ENCODE data around the gene NCKAP5. TPM values are rescaled to one million over a fixed set of nuclear protein-coding genes. Genes with fewer than 3 reads are reported as not detected.

The NCKAP5 gene
- total and polyA plus RNA-seq, 7 experiments from 2014 or later: 0.12 TPM; not detected in 6

DNA sequence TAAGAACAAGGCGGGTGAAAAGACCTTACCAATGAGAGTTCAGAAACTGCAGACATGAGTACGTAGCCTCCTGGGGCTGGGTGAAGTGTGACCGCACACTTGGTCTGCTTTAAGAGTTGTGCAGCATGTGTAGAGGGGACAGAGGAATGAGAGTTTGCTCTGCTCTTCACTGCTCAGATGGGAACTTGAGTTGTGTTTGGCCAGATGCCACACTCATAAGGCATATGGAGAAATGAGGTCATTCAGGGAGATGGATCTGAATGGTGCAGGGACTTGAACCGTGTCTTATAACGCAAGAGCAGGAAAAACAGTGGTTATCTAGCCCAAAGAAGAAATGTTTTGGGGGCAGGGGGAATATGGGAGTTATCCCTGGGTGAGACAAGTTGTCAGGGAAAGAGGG lies 624.4 kb downstream of the NCKAP5 start:
- ChIA-PET CTCF (no interaction called here), POLR2A (no interaction called here)
- H3K27me3 ChIP-seq (ENCODE audit: control insufficient read depth in 2 of 2, insufficient read depth in 2 of 2, low read length in 2 of 2): no peaks in the 10 kb centered on the region
- DNase-seq: no peak
- H3K27ac ChIP-seq (ENCODE audit: low read depth, low read length): no peak overlapping the region
- intact Hi-C loops (cut with micrococcal nuclease): no loop called here
- H3K4me3 Mint-ChIP-seq: no peak overlapping the region
- no peak for ATAC-seq
- H3K9me3 ChIP-seq (ENCODE audit: control insufficient read depth in 2 of 3, low read length in 3 of 3): no peaks in the 10 kb centered on the region
- no peaks in the 10 kb centered on the region for H3K4me1 Mint-ChIP-seq
- H3K4me3 ChIP-seq (ENCODE audit: low read length): no peak overlapping the region
- no peaks in the 10 kb centered on the region for H3K36me3 Mint-ChIP-seq
- no peak overlapping the region for H3K27ac Mint-ChIP-seq
- peaks cover 0 to 17% (median 1%) of the 10 kb centered on the region in 11 donors for H3K9me3 Mint-ChIP-seq
- H3K27me3 Mint-ChIP-seq: peaks cover 0 to 2% (median 0%) of the 10 kb centered on the region in 5 donors
- H3K36me3 ChIP-seq (ENCODE audit: control insufficient read depth in 2 of 3, insufficient read depth in 3 of 3, low read length in 3 of 3): no peaks in the 10 kb centered on the region
- no peaks in the 10 kb centered on the region for H3K4me1 ChIP-seq (ENCODE audit: control insufficient read depth in 2 of 2, insufficient read depth in 2 of 2, low read length in 2 of 2)

DNA sequence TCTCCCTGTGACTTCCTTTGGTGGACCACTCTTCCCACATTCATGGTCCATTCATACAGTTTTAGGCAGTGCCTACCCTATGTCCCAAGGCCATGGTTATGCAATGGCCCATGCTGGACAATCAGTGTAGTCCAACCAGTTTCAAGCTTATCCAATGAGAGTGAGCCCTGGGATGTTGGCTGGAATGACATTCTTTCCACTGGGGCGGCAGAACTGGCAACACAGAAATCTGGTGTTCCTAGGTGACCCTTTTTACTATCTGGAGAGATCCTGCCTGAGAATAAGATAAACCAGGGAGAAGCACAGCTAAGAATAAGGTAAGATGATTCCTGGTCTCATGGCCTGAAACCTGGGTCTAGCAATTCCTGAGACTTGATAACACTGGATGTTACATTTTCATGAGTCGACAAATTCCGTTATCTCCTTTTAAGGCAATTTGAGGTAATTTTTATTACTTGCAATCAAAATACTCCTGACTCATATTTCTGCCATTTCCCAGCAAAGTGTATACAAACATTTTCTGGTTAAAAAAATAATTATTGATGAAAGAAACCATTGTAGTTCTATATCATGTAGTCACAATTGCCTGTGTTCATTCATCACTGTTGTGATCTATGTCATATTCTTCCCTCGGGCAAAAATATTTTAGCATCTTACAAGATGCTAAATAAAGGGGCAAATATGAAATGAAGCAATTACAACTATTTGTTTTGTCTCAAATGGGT lies 626.8 kb downstream of the NCKAP5 start:
- peaks cover 0 to 2% of the 10 kb centered on the region in 2 donors for H3K27me3 ChIP-seq (ENCODE audit: control insufficient read depth in 2 of 2, insufficient read depth in 2 of 2, low read length in 2 of 2)
- no peak overlapping the region for H3K4me3 Mint-ChIP-seq
- H3K27ac ChIP-seq (ENCODE audit: low read depth, low read length): no peak overlapping the region
- no peak for ATAC-seq
- no peaks in the 10 kb centered on the region for H3K4me1 ChIP-seq (ENCODE audit: control insufficient read depth in 2 of 2, insufficient read depth in 2 of 2, low read length in 2 of 2)
- H3K36me3 Mint-ChIP-seq: no peaks in the 10 kb centered on the region
- POLR2A ChIA-PET: no interaction called here
- H3K9me3 Mint-ChIP-seq: peaks cover 0 to 15% (median 4%) of the 10 kb centered on the region in 11 donors
- intact Hi-C loops (cut with micrococcal nuclease): no loop called here
- no peaks in the 10 kb centered on the region for H3K36me3 ChIP-seq (ENCODE audit: control insufficient read depth in 2 of 3, insufficient read depth in 3 of 3, low read length in 3 of 3)
- CTCF ChIA-PET: no interaction called here
- no peak overlapping the region for H3K4me3 ChIP-seq (ENCODE audit: low read length)
- H3K4me1 Mint-ChIP-seq: no peaks in the 10 kb centered on the region
- H3K9me3 ChIP-seq (ENCODE audit: control insufficient read depth in 2 of 3, low read length in 3 of 3): no peaks in the 10 kb centered on the region
- DNase-seq: no peak
- H3K27ac Mint-ChIP-seq: no peak overlapping the region
- no peaks in the 10 kb centered on the region for H3K27me3 Mint-ChIP-seq

DNA sequence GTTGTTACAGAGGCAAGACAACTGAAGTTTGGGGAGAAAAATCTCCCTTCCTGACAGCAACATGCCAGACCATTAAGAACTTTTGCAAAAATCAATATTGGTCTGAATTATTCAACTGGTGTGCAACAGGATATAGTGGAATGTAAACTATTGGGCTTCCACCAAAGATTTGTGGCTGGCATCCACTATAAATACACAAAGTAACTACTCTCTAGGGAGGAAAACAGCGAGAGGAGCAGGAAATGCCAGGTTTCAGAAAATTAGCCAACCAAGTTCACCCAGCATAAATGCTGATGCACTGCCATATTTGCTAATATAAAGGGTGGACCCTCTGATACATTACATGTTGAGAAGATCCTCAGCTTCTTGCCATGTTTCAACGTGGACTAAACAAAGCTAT lies 630.6 kb downstream of the NCKAP5 start:
- H3K27me3 ChIP-seq (ENCODE audit: control insufficient read depth in 2 of 2, insufficient read depth in 2 of 2, low read length in 2 of 2): peaks cover 0 to 3% of the 10 kb centered on the region in 2 donors
- no peaks in the 10 kb centered on the region for H3K27me3 Mint-ChIP-seq
- POLR2A ChIA-PET: no interaction called here
- no peak overlapping the region for H3K4me3 Mint-ChIP-seq
- H3K4me1 Mint-ChIP-seq: no peaks in the 10 kb centered on the region
- no peak for DNase-seq
- H3K4me3 ChIP-seq (ENCODE audit: low read length): no peak overlapping the region
- H3K36me3 Mint-ChIP-seq: peaks cover 0 to 7% (median 0%) of the 10 kb centered on the region in 5 donors
- H3K27ac Mint-ChIP-seq: no peak overlapping the region
- CTCF ChIA-PET: no interaction called here
- H3K9me3 Mint-ChIP-seq: peaks cover 0 to 12% (median 3%) of the 10 kb centered on the region in 11 donors
- H3K9me3 ChIP-seq (ENCODE audit: control insufficient read depth in 2 of 3, low read length in 3 of 3): no peaks in the 10 kb centered on the region
- intact Hi-C loops (cut with micrococcal nuclease): no loop called here
- H3K4me1 ChIP-seq (ENCODE audit: control insufficient read depth in 2 of 2, insufficient read depth in 2 of 2, low read length in 2 of 2): no peaks in the 10 kb centered on the region
- ATAC-seq: no peak
- H3K27ac ChIP-seq (ENCODE audit: low read depth, low read length): no peak overlapping the region
- H3K36me3 ChIP-seq (ENCODE audit: control insufficient read depth in 2 of 3, insufficient read depth in 3 of 3, low read length in 3 of 3): no peaks in the 10 kb centered on the region

DNA sequence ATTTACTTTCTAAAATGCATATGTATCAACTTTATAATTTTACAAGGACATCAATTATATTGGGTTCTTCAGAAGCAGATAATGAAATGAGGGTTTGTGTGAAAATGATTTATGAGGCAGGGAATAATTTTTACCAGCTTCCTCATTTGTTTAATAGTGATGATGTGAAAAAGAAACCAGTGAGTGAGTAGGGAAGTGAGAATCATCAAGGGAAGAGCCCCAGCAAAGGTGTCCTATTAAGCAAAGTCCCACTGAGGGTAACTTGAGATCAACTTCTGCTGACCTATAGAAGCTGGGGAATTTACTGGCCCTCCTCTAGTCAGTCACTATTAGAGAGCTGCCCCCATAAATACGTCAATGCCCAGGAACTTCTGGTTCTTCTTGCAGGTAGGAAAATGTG lies 631.5 kb downstream of the NCKAP5 start:
- Mint-ChIP-seq H3K27ac (no peak overlapping the region), H3K36me3 (peaks cover 0 to 7% (median 0%) of the 10 kb centered on the region in 5 donors), H3K4me3 (no peak overlapping the region), H3K9me3 (peaks cover 0 to 12% (median 3%) of the 10 kb centered on the region in 11 donors), H3K4me1 (no peaks in the 10 kb centered on the region), H3K27me3 (no peaks in the 10 kb centered on the region)
- Histone ChIP-seq H3K4me3 (ENCODE audit: low read length) (no peak overlapping the region), H3K36me3 (ENCODE audit: control insufficient read depth in 2 of 3, insufficient read depth in 3 of 3, low read length in 3 of 3) (no peaks in the 10 kb centered on the region), H3K4me1 (ENCODE audit: control insufficient read depth in 2 of 2, insufficient read depth in 2 of 2, low read length in 2 of 2) (no peaks in the 10 kb centered on the region), H3K27me3 (ENCODE audit: control insufficient read depth in 2 of 2, insufficient read depth in 2 of 2, low read length in 2 of 2) (peaks cover 0 to 3% of the 10 kb centered on the region in 2 donors), H3K9me3 (ENCODE audit: control insufficient read depth in 2 of 3, low read length in 3 of 3) (no peaks in the 10 kb centered on the region), H3K27ac (ENCODE audit: low read depth, low read length) (no peak overlapping the region)
- ATAC-seq (no peak), DNase-seq (no peak)
- POLR2A ChIA-PET: no interaction called here
- intact Hi-C loops (cut with micrococcal nuclease): no loop called here
- CTCF ChIA-PET: no interaction called here

DNA sequence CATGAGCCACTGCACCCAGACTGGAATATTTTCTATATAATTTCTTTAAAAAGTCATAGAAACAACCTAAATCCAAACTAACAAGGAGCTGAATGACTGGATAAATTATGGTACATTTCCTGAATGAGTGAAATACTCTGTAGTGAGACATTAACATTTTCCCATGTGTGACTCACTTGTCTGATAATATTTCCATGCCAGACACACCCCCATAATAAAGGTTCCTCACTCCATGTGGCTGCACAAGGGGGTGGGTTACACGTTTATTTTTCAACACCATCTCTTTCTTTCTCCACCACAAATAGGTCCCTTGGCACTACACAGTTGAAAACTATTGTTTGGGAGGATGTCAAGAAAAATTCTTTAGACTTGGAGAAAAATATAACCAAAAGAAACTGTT lies 632.0 kb downstream of the NCKAP5 start:
- Mint-ChIP-seq H3K27me3 (no peaks in the 10 kb centered on the region), H3K9me3 (peaks cover 0 to 12% (median 3%) of the 10 kb centered on the region in 11 donors), H3K36me3 (peaks cover 0 to 7% (median 0%) of the 10 kb centered on the region in 5 donors), H3K27ac (no peak overlapping the region), H3K4me3 (no peak overlapping the region), H3K4me1 (no peaks in the 10 kb centered on the region)
- ATAC-seq: no peak
- no peaks in the 10 kb centered on the region for H3K36me3 ChIP-seq (ENCODE audit: control insufficient read depth in 2 of 3, insufficient read depth in 3 of 3, low read length in 3 of 3)
- no peak overlapping the region for H3K27ac ChIP-seq (ENCODE audit: low read depth, low read length)
- ChIA-PET POLR2A (no interaction called here), CTCF (no interaction called here)
- peaks cover 0 to 3% of the 10 kb centered on the region in 2 donors for H3K27me3 ChIP-seq (ENCODE audit: control insufficient read depth in 2 of 2, insufficient read depth in 2 of 2, low read length in 2 of 2)
- no peak for DNase-seq
- H3K4me1 ChIP-seq (ENCODE audit: control insufficient read depth in 2 of 2, insufficient read depth in 2 of 2, low read length in 2 of 2): no peaks in the 10 kb centered on the region
- H3K9me3 ChIP-seq (ENCODE audit: control insufficient read depth in 2 of 3, low read length in 3 of 3): no peaks in the 10 kb centered on the region
- no peak overlapping the region for H3K4me3 ChIP-seq (ENCODE audit: low read length)
- intact Hi-C loops (cut with micrococcal nuclease): no loop called here

DNA sequence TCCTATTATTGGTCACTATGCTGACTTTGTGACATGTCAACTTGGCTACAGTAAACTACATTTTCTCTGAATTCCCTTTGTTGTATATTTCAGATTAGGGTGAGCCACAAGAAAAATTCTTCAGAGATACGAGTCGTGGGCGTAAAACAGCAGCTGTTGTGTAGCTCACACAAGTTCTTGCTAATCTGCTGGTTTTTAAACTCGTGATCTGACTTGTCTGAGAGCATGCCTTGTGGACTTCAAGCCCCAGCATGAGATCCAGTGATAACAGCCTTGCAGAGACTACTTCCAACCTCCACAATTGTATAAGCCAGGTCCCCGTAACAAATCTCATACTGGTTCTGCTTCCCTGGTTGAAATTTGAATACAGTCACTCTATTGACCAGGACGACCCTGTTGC lies 638.5 kb downstream of the NCKAP5 start:
- no peak for DNase-seq
- intact Hi-C loops (cut with micrococcal nuclease): no loop called here
- peaks cover 0 to 12% (median 3%) of the 10 kb centered on the region in 11 donors for H3K9me3 Mint-ChIP-seq

DNA sequence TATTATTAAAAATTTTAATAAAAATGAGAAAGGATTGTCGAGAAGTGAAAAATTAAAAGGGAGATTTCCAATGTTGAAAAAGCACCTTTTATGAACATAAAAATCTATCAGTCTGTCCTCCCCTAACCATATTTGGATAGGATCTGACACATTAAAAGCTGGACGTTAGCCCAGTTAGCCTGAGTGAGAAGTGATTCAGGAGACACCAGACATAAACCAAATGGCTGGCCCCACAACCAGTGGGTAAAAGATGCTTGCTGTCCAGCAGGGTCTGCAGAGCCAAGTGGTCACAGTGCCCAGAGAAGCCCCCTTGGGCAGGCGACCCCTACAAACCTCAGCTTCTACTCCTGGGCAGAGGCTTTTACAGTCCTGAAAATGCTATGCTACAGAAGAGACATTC lies 644.5 kb downstream of the NCKAP5 start:
- Mint-ChIP-seq H3K27me3 (no peaks in the 10 kb centered on the region), H3K4me1 (no peaks in the 10 kb centered on the region), H3K36me3 (no peaks in the 10 kb centered on the region), H3K9me3 (peaks cover 0 to 12% (median 3%) of the 10 kb centered on the region in 11 donors), H3K4me3 (no peak overlapping the region), H3K27ac (no peak overlapping the region)
- Histone ChIP-seq H3K36me3 (ENCODE audit: control insufficient read depth in 2 of 3, insufficient read depth in 3 of 3, low read length in 3 of 3) (no peaks in the 10 kb centered on the region), H3K27ac (ENCODE audit: low read depth, low read length) (no peak overlapping the region), H3K4me1 (ENCODE audit: control insufficient read depth in 2 of 2, insufficient read depth in 2 of 2, low read length in 2 of 2) (no peaks in the 10 kb centered on the region), H3K9me3 (ENCODE audit: control insufficient read depth in 2 of 3, low read length in 3 of 3) (no peaks in the 10 kb centered on the region), H3K4me3 (ENCODE audit: low read length) (no peak overlapping the region), H3K27me3 (ENCODE audit: control insufficient read depth in 2 of 2, insufficient read depth in 2 of 2, low read length in 2 of 2) (no peaks in the 10 kb centered on the region)
- intact Hi-C loops (cut with micrococcal nuclease): no loop called here
- ChIA-PET POLR2A (no interaction called here), CTCF (no interaction called here)
- DNase-seq (no peak), ATAC-seq (no peak)

More for the DNA sequence above, 638.5 kb downstream of the NCKAP5 start:
- ChIA-PET POLR2A (no interaction called here), CTCF (no interaction called here)
- no peak overlapping the region for H3K4me3 Mint-ChIP-seq
- Histone ChIP-seq H3K27ac (ENCODE audit: low read depth, low read length) (no peak overlapping the region), H3K36me3 (ENCODE audit: control insufficient read depth in 2 of 3, insufficient read depth in 3 of 3, low read length in 3 of 3) (no peaks in the 10 kb centered on the region), H3K4me1 (ENCODE audit: control insufficient read depth in 2 of 2, insufficient read depth in 2 of 2, low read length in 2 of 2) (no peaks in the 10 kb centered on the region), H3K27me3 (ENCODE audit: control insufficient read depth in 2 of 2, insufficient read depth in 2 of 2, low read length in 2 of 2) (no peaks in the 10 kb centered on the region), H3K9me3 (ENCODE audit: control insufficient read depth in 2 of 3, low read length in 3 of 3) (no peaks in the 10 kb centered on the region), H3K4me3 (ENCODE audit: low read length) (no peak overlapping the region)
- H3K27me3 Mint-ChIP-seq: no peaks in the 10 kb centered on the region
- no peaks in the 10 kb centered on the region for H3K4me1 Mint-ChIP-seq
- no peak for ATAC-seq
- no peak overlapping the region for H3K27ac Mint-ChIP-seq
- no peaks in the 10 kb centered on the region for H3K36me3 Mint-ChIP-seq

Measured in naive thymus-derived CD4-positive, alpha-beta T cell (primary cell).